Effector memory CD4-positive, alpha-beta T cell (primary cell): Measurements from ENCODE around the gene TCERG1L.

Experiments
- DNase-seq, 3 donors: peaks; one replicate each; pipeline ENCODE4 v3.0.0-alpha.2; 2020
- H3K27ac ChIP-seq: 2 replicates; pipeline ENCODE4 v1.7.0; 2013; ENCODE audit warnings: mild to moderate bottlenecking, low read length, moderate library complexity; ENCODE audit not compliant: insufficient read depth, poor library complexity, severe bottlenecking
- H3K27me3 ChIP-seq: replicated peaks from 2 replicates; pipeline ENCODE4 v1.7.0; 2013; ENCODE audit warnings: mild to moderate bottlenecking, low read length; ENCODE audit not compliant: insufficient read depth, control insufficient read depth, poor library complexity, severe bottlenecking
- H3K36me3 ChIP-seq: 2 replicates; pipeline ENCODE4 v1.7.0; 2013; ENCODE audit warnings: mild to moderate bottlenecking, low read length, moderate library complexity; ENCODE audit not compliant: control insufficient read depth, insufficient read depth
- H3K4me1 ChIP-seq: 2 replicates; pipeline ENCODE4 v1.7.0; 2013; ENCODE audit warnings: low read length, mild to moderate bottlenecking; ENCODE audit not compliant: control insufficient read depth, insufficient read depth, poor library complexity, severe bottlenecking
- H3K4me3 ChIP-seq: 2 replicates; pipeline ENCODE4 v1.7.0; 2013; ENCODE audit warnings: low read length, low read depth, mild to moderate bottlenecking; ENCODE audit not compliant: insufficient read depth, poor library complexity, severe bottlenecking
- H3K9me3 ChIP-seq: 2 replicates; pipeline ENCODE4 v1.7.0; 2013; ENCODE audit warnings: mild to moderate bottlenecking, low read length, moderate library complexity; ENCODE audit not compliant: control insufficient read depth

TCERG1L gene

GRCh38 chr10:131252567-131253276 lies 58.8 kb downstream of the TCERG1L start:
- Histone ChIP-seq H3K36me3 (no peaks in the 10 kb centered on the region), H3K27me3 (no peaks in the 10 kb centered on the region), H3K4me1 (no peaks in the 10 kb centered on the region), H3K4me3 (no peak overlapping the region), H3K9me3 (no peaks in the 10 kb centered on the region), H3K27ac (no peak overlapping the region)
- no peak for DNase-seq

- no peaks in the 10 kb centered on the region for H3K27me3 ChIP-seq
- no peaks in the 10 kb centered on the region for H3K9me3 ChIP-seq
- DNase-seq, result no peak
- H3K27ac ChIP-seq, result no peak overlapping the region
- no peak overlapping the region for H3K4me3 ChIP-seq
- H3K36me3 ChIP-seq, result no peaks in the 10 kb centered on the region
- no peaks in the 10 kb centered on the region for H3K4me1 ChIP-seq
These were observed 60.4 kb downstream of the TCERG1L start for GRCh38 chr10:131251146-131251541.

- Histone ChIP-seq H3K36me3 (no peaks in the 10 kb centered on the region), H3K27me3 (no peaks in the 10 kb centered on the region), H3K4me3 (no peak overlapping the region), H3K9me3 (no peaks in the 10 kb centered on the region), H3K4me1 (no peaks in the 10 kb centered on the region), H3K27ac (no peak overlapping the region)
- DNase-seq, result no peak
These were observed 60.9 kb downstream of the TCERG1L start for GRCh38 chr10:131250454-131251145.

GRCh38 chr10:131249955-131250344 lies 61.6 kb downstream of the TCERG1L start:
- Histone ChIP-seq H3K4me1 (no peaks in the 10 kb centered on the region), H3K4me3 (no peak overlapping the region), H3K9me3 (no peaks in the 10 kb centered on the region), H3K36me3 (no peaks in the 10 kb centered on the region), H3K27me3 (no peaks in the 10 kb centered on the region), H3K27ac (no peak overlapping the region)
- no peak for DNase-seq

- Histone ChIP-seq H3K27me3 (no peaks in the 10 kb centered on the region), H3K4me1 (no peaks in the 10 kb centered on the region), H3K36me3 (no peaks in the 10 kb centered on the region), H3K9me3 (no peaks in the 10 kb centered on the region), H3K27ac (no peak overlapping the region), H3K4me3 (no peak overlapping the region)
- DNase-seq, result no peak
These were observed 62.1 kb downstream of the TCERG1L start for GRCh38 chr10:131249238-131249954.

- no peaks in the 10 kb centered on the region for H3K27me3 ChIP-seq
- H3K27ac ChIP-seq, result no peak overlapping the region
- no peak overlapping the region for H3K4me3 ChIP-seq
- no peaks in the 10 kb centered on the region for H3K36me3 ChIP-seq
- no peaks in the 10 kb centered on the region for H3K9me3 ChIP-seq
- H3K4me1 ChIP-seq, result no peaks in the 10 kb centered on the region
- DNase-seq, result no peak
These were observed 63.0 kb downstream of the TCERG1L start for GRCh38 chr10:131248376-131249165.

- no peaks in the 10 kb centered on the region for H3K9me3 ChIP-seq
- H3K36me3 ChIP-seq, result no peaks in the 10 kb centered on the region
- H3K4me1 ChIP-seq, result no peaks in the 10 kb centered on the region
- H3K4me3 ChIP-seq, result no peak overlapping the region
- no peak for DNase-seq
- no peak overlapping the region for H3K27ac ChIP-seq
- H3K27me3 ChIP-seq, result no peaks in the 10 kb centered on the region
These were observed 63.6 kb downstream of the TCERG1L start for GRCh38 chr10:131247873-131248272.

- DNase-seq, result no peak
- Histone ChIP-seq H3K36me3 (no peaks in the 10 kb centered on the region), H3K9me3 (no peaks in the 10 kb centered on the region), H3K27ac (no peak overlapping the region), H3K4me1 (no peaks in the 10 kb centered on the region), H3K4me3 (no peak overlapping the region), H3K27me3 (no peaks in the 10 kb centered on the region)
These were observed 64.7 kb downstream of the TCERG1L start for GRCh38 chr10:131246775-131247174.

GRCh38 chr10:131246089-131246488 lies 65.4 kb downstream of the TCERG1L start:
- Histone ChIP-seq H3K9me3 (no peaks in the 10 kb centered on the region), H3K27me3 (no peaks in the 10 kb centered on the region)
- no peak for DNase-seq

More at GRCh38 chr10:131246089-131246488, 65.4 kb downstream of the TCERG1L start:
- Histone ChIP-seq H3K36me3 (no peaks in the 10 kb centered on the region), H3K4me1 (no peaks in the 10 kb centered on the region), H3K27ac (no peak overlapping the region), H3K4me3 (no peak overlapping the region)
